Lung (tissue), 12 donors: ENCODE measurements around the gene EDN1. TPM values are rescaled to one million over a fixed set of nuclear protein-coding genes. Genes with fewer than 3 reads are reported as not detected.

ENCODE experiments used
- ATAC-seq: fragments of 200-7000 bp; cut with Tn5 transposase; one replicate; pipeline ENCODE4 v1.9.1; 2020; ENCODE audit warnings: moderate number of reproducible peaks; ENCODE audit not compliant: insufficient read depth, low FRiP score
- DNase-seq, 3 donors: peaks; one replicate each; pipeline ENCODE4 v3.0.0-alpha.2; 2013 to 2017
- H3K27ac ChIP-seq, 2 donors: one replicate each; pipeline ENCODE4 v1.5.1; 2013; ENCODE audit warnings: mild to moderate bottlenecking in 2 of 2, moderate library complexity in 2 of 2, control low read depth in 1 of 2, inconsistent platforms in 1 of 2, low read depth in 1 of 2, low read length in 1 of 2
- H3K27me3 ChIP-seq, 3 donors: one replicate each; pipeline ENCODE4 v1.5.1; 2013; ENCODE audit warnings: low read length in 2 of 3; ENCODE audit not compliant: control insufficient read depth in 3 of 3, insufficient read depth in 3 of 3
- H3K36me3 ChIP-seq, 4 donors: one replicate each; pipeline ENCODE4 v1.5.1; 2013; ENCODE audit warnings: low read length in 4 of 4, mild to moderate bottlenecking in 1 of 4, moderate library complexity in 1 of 4; ENCODE audit not compliant: control insufficient read depth in 4 of 4, insufficient read depth in 4 of 4
- H3K4me1 ChIP-seq, 5 donors: one replicate each; pipeline ENCODE4 v1.5.1; 2013; ENCODE audit warnings: low read length in 5 of 5, mild to moderate bottlenecking in 2 of 5, moderate library complexity in 1 of 5; ENCODE audit not compliant: control insufficient read depth in 5 of 5, insufficient read depth in 5 of 5
- H3K4me3 ChIP-seq: one replicate; pipeline ENCODE4 v1.5.1; 2013; ENCODE audit warnings: mild to moderate bottlenecking, control low read depth, moderate library complexity
- H3K9ac ChIP-seq, 2 donors: one replicate each; pipeline ENCODE4 v1.5.1; 2013; ENCODE audit warnings: low read length in 2 of 2, control low read depth in 1 of 2; ENCODE audit not compliant: insufficient read depth in 1 of 2
- H3K9me3 ChIP-seq, 4 donors: one replicate each; pipeline ENCODE4 v1.5.1; 2013; ENCODE audit warnings: low read length in 3 of 4, mild to moderate bottlenecking in 1 of 4, moderate library complexity in 1 of 4; ENCODE audit not compliant: control insufficient read depth in 4 of 4, insufficient read depth in 3 of 4
- CTCF ChIP-seq: IDR thresholded peaks from 2 replicates; pipeline ENCODE4 v1.5.1; 2012; ENCODE audit warnings: mild to moderate bottlenecking; ENCODE audit errors: control extremely low read depth, extremely low read depth
- WGBS, 2 donors: extraction: QIAGEN DNeasy Blood & Tissue Kit; methylation state at CpG; one replicate each; pipeline ENCODE4 v1.1.7; 2013; 5-methylcytosine and 5-hydroxymethylcytosine counted together
- polyA plus RNA-seq, 2 donors: library from polyadenylated mRNA; stranded (reverse); fragments of 200-250 nt; gene quantifications; one replicate each; pipeline ENCODE4 v1.2.1, GENCODE V29; 2013
- total RNA-seq, 2 donors: library from RNA; depleted of rRNA in 1 of 2; stranded (reverse); fragments of >200 nt in 1 of 2; gene quantifications; one replicate each; pipeline ENCODE4 v1.2.1, GENCODE V29; 2014 to 2021
- donor health status: control.
- donor health status: control.
- donor health status: Bipolar disorder and iron deficiency.
- donor health status: healthy.
- donor health status: DM: yes; HTN: yes; CAD: no.

Gene EDN1
- total and polyA plus RNA-seq, 4 donors, result 18.4 to 112 (median 40.3) TPM

- 54 to 56% methylated on average over 4 of the region's 4 CpGs for WGBS, 2 donors
- Histone ChIP-seq H3K9ac (no peak overlapping the region), H3K36me3 (no peaks in the 10 kb centered on the region), H3K4me3 (no peak overlapping the region), H3K27me3 (no peaks in the 10 kb centered on the region), H3K4me1 (peaks cover 0 to 3% (median 0%) of the 10 kb centered on the region in 5 donors), H3K9me3 (no peaks in the 10 kb centered on the region), H3K27ac (peak overlapping the region in 1 of 2 donors; percentile 14)
- peak in 2 of 3 donors; percentile 3 to 27 for DNase-seq
- TF ChIP-seq CTCF, result no peak
- ATAC-seq, result no peak
These were observed 10.7 kb upstream of the EDN1 start for GRCh38 chr6:12279322-12280091.

GRCh38 chr6:12280458-12280857 is 9.7 kb upstream of the EDN1 start:
- Histone ChIP-seq H3K4me3 (no peak overlapping the region), H3K27me3 (no peaks in the 10 kb centered on the region), H3K9me3 (no peaks in the 10 kb centered on the region), H3K36me3 (no peaks in the 10 kb centered on the region), H3K27ac (no peak overlapping the region), H3K9ac (no peak overlapping the region), H3K4me1 (peaks cover 0 to 3% (median 0%) of the 10 kb centered on the region in 5 donors)
- ATAC-seq, result no peak
- no peak for TF ChIP-seq CTCF
- 89% methylated on average over 5 of the region's 5 CpGs for WGBS, 2 donors
- DNase-seq, result no peak

GRCh38 chr6:12280902-12281301 is 9.3 kb upstream of the EDN1 start:
- Histone ChIP-seq H3K9ac (no peak overlapping the region), H3K4me1 (peaks cover 0 to 3% (median 0%) of the 10 kb centered on the region in 5 donors), H3K27me3 (no peaks in the 10 kb centered on the region), H3K4me3 (no peak overlapping the region), H3K36me3 (no peaks in the 10 kb centered on the region), H3K27ac (no peak overlapping the region), H3K9me3 (no peaks in the 10 kb centered on the region)
- 85 to 89% methylated on average over 3 of the region's 3 CpGs for WGBS, 2 donors
- ATAC-seq (no peak), DNase-seq (no peak)
- TF ChIP-seq CTCF, result no peak
